ENCODE results near the gene GNB1L. TPM values are rescaled to one million over a fixed set of nuclear protein-coding genes. Genes with fewer than 3 reads are reported as not detected.

GNB1L gene
- total and polyA plus RNA-seq, 2 of the 13 experiments (the other 11 are each of a cell fraction or from before 2014, with no cell fraction given), result 2.5 to 7.4 TPM

DNA sequence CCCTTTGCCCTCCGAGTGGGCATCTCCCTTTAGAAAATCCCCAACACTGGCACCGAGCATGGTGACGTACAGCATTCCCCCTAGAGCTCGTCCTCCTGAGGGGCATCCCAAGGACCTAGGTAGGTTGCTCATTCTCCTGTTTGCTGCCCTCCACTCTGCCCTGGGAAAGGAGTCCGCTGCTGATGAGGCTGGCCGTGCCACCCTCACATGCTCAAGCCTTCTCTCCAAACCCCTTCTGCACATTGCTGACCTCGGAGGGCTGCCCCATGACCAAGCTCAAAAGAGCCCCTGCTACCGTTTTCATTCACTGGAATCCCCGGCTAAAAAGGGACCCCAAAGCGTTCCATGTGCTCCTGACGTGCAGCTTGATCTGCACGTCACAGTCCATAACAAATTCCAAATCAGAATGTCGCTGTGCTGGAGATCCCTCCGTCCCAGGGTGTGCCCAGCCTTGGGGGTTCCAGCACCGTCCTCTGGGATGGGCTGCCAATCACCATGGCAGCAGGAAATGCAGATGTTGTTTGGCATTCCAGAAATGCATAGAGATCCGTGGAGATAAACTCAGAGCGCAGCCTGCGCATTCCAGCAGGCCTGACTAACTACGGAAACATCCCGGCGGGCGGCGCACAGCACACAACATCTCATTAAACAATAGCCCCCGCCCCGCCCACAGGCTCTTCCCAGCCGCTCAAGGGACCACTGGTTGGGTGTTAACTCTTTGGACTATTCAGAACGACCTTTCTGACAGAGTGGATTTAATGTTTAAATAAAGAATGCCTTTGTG is 26.3 kb upstream of the GNB1L start (continued):
- TF ChIP-seq, protein P1, sequence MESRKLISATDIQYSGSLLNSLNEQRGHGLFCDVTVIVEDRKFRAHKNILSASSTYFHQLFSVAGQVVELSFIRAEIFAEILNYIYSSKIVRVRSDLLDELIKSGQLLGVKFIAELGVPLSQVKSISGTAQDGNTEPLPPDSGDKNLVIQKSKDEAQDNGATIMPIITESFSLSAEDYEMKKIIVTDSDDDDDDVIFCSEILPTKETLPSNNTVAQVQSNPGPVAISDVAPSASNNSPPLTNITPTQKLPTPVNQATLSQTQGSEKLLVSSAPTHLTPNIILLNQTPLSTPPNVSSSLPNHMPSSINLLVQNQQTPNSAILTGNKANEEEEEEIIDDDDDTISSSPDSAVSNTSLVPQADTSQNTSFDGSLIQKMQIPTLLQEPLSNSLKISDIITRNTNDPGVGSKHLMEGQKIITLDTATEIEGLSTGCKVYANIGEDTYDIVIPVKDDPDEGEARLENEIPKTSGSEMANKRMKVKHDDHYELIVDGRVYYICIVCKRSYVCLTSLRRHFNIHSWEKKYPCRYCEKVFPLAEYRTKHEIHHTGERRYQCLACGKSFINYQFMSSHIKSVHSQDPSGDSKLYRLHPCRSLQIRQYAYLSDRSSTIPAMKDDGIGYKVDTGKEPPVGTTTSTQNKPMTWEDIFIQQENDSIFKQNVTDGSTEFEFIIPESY (CRISPR knock-in tag; IDR thresholded peaks at IDR 0.05), result peak; percentile 51; the same call in 1 of the 2 replicates
- TF ChIP-seq KLF11 (CRISPR knock-in tag; IDR thresholded peaks at IDR 0.05) (0 out of 2 replicates have a peak, but pooled peaks have one; percentile 20), CC2D1A (CRISPR knock-in tag; IDR thresholded peaks at IDR 0.05) (no peak), GABPB1 (CRISPR knock-in tag; IDR thresholded peaks at IDR 0.05) (peak; percentile 30; the same call in 1 of the 2 replicates), KLF6 (CRISPR knock-in tag; IDR thresholded peaks at IDR 0.05) (no peak), NR2F2 (IDR thresholded peaks at IDR 0.05; ENCODE audit: borderline replicate concordance, low read depth) (peak; percentile 15; the same call in 1 of the 2 replicates), FOSL2 (CRISPR knock-in tag; IDR thresholded peaks at IDR 0.05) (peak; percentile 99), ZSCAN22 (CRISPR knock-in tag; IDR thresholded peaks at IDR 0.05) (no peak), AKAP8 (CRISPR knock-in tag; IDR thresholded peaks at IDR 0.05) (peak; percentile 43; the same call in 1 of the 2 replicates), SRF (IDR thresholded peaks at IDR 0.05; ENCODE audit: low read depth, low read length) (no peak), MIER3 (CRISPR knock-in tag; IDR thresholded peaks at IDR 0.05; ENCODE audit: borderline replicate concordance) (peak; percentile 27; the same call in 1 of the 2 replicates), THAP11 (CRISPR knock-in tag; IDR thresholded peaks at IDR 0.05) (peak; percentile 37), AGO2 (optimal IDR thresholded peaks at IDR 0.05; ENCODE audit: low read depth, low read length) (no peak), ZNF598 (CRISPR knock-in tag; IDR thresholded peaks at IDR 0.05; ENCODE audit: borderline replicate concordance) (0 out of 2 replicates have a peak, but pooled peaks have one; percentile 3), CEBPG (CRISPR knock-in tag; IDR thresholded peaks at IDR 0.05) (no peak), RFX1 (IDR thresholded peaks at IDR 0.05) (peak; percentile 89), ZNF24 (IDR thresholded peaks at IDR 0.05) (no peak), NPAS2 (CRISPR knock-in tag; IDR thresholded peaks at IDR 0.05; ENCODE audit: borderline replicate concordance) (no peak), ZNF788 (CRISPR knock-in tag; IDR thresholded peaks at IDR 0.05; ENCODE audit: borderline replicate concordance) (peak; percentile 90; the same call in 1 of the 2 replicates), FOXP1 (IDR thresholded peaks at IDR 0.05) (peak; percentile 58; the same call in 1 of the 2 replicates), FOXP1 (CRISPR knock-in tag; IDR thresholded peaks at IDR 0.05) (peak; percentile 80), SP4 (CRISPR knock-in tag; IDR thresholded peaks at IDR 0.05) (peak; percentile 41; the same call in 1 of the 2 replicates)
- TF ChIP-seq, protein P2, sequence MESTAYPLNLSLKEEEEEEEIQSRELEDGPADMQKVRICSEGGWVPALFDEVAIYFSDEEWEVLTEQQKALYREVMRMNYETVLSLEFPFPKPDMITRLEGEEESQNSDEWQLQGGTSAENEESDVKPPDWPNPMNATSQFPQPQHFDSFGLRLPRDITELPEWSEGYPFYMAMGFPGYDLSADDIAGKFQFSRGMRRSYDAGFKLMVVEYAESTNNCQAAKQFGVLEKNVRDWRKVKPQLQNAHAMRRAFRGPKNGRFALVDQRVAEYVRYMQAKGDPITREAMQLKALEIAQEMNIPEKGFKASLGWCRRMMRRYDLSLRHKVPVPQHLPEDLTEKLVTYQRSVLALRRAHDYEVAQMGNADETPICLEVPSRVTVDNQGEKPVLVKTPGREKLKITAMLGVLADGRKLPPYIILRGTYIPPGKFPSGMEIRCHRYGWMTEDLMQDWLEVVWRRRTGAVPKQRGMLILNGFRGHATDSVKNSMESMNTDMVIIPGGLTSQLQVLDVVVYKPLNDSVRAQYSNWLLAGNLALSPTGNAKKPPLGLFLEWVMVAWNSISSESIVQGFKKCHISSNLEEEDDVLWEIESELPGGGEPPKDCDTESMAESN (CRISPR knock-in tag; conservative IDR thresholded peaks at IDR 0.05), result no peak
- TF ChIP-seq, protein P3, sequence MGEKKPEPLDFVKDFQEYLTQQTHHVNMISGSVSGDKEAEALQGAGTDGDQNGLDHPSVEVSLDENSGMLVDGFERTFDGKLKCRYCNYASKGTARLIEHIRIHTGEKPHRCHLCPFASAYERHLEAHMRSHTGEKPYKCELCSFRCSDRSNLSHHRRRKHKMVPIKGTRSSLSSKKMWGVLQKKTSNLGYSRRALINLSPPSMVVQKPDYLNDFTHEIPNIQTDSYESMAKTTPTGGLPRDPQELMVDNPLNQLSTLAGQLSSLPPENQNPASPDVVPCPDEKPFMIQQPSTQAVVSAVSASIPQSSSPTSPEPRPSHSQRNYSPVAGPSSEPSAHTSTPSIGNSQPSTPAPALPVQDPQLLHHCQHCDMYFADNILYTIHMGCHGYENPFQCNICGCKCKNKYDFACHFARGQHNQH (CRISPR knock-in tag; IDR thresholded peaks at IDR 0.05), result peak; percentile 66
- TF ChIP-seq, protein P4, sequence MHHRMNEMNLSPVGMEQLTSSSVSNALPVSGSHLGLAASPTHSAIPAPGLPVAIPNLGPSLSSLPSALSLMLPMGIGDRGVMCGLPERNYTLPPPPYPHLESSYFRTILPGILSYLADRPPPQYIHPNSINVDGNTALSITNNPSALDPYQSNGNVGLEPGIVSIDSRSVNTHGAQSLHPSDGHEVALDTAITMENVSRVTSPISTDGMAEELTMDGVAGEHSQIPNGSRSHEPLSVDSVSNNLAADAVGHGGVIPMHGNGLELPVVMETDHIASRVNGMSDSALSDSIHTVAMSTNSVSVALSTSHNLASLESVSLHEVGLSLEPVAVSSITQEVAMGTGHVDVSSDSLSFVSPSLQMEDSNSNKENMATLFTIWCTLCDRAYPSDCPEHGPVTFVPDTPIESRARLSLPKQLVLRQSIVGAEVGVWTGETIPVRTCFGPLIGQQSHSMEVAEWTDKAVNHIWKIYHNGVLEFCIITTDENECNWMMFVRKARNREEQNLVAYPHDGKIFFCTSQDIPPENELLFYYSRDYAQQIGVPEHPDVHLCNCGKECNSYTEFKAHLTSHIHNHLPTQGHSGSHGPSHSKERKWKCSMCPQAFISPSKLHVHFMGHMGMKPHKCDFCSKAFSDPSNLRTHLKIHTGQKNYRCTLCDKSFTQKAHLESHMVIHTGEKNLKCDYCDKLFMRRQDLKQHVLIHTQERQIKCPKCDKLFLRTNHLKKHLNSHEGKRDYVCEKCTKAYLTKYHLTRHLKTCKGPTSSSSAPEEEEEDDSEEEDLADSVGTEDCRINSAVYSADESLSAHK (CRISPR knock-in tag; IDR thresholded peaks at IDR 0.05; ENCODE audit: borderline replicate concordance), result no peak

Data from HepG2 (cell line).